Measurements from ENCODE around the gene AKAP6.

AKAP6 gene, protein sequence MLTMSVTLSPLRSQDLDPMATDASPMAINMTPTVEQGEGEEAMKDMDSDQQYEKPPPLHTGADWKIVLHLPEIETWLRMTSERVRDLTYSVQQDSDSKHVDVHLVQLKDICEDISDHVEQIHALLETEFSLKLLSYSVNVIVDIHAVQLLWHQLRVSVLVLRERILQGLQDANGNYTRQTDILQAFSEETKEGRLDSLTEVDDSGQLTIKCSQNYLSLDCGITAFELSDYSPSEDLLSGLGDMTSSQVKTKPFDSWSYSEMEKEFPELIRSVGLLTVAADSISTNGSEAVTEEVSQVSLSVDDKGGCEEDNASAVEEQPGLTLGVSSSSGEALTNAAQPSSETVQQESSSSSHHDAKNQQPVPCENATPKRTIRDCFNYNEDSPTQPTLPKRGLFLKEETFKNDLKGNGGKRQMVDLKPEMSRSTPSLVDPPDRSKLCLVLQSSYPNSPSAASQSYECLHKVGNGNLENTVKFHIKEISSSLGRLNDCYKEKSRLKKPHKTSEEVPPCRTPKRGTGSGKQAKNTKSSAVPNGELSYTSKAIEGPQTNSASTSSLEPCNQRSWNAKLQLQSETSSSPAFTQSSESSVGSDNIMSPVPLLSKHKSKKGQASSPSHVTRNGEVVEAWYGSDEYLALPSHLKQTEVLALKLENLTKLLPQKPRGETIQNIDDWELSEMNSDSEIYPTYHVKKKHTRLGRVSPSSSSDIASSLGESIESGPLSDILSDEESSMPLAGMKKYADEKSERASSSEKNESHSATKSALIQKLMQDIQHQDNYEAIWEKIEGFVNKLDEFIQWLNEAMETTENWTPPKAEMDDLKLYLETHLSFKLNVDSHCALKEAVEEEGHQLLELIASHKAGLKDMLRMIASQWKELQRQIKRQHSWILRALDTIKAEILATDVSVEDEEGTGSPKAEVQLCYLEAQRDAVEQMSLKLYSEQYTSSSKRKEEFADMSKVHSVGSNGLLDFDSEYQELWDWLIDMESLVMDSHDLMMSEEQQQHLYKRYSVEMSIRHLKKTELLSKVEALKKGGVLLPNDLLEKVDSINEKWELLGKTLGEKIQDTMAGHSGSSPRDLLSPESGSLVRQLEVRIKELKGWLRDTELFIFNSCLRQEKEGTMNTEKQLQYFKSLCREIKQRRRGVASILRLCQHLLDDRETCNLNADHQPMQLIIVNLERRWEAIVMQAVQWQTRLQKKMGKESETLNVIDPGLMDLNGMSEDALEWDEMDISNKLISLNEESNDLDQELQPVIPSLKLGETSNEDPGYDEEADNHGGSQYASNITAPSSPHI (N-terminal part only)

DNA sequence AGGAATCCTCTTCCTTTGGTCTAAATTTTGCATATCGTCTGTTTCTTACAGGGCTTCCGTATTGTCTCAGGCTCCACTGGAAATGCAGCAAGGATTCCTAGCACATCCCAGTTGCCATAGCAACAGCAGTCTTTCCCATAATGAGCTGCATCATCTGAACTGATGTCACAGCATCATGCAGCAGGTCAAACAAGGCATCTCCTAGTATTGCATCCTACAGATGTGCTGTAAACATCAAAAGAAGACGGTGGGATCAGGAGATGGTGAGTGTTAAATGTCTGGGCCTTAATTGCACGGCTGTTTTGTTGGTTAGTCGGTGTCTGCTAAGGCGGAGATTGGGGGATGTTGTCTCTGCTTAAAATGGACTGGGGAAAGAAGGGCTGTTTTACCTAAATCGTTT is at the start of gene AKAP6:
Gene AKAP6 (plus strand): TSS at position 153 of the 400 bp plus-strand sequence. CDS start 104,196 bp downstream, outside the sequence.
- DNase-seq = no peak

DNA sequence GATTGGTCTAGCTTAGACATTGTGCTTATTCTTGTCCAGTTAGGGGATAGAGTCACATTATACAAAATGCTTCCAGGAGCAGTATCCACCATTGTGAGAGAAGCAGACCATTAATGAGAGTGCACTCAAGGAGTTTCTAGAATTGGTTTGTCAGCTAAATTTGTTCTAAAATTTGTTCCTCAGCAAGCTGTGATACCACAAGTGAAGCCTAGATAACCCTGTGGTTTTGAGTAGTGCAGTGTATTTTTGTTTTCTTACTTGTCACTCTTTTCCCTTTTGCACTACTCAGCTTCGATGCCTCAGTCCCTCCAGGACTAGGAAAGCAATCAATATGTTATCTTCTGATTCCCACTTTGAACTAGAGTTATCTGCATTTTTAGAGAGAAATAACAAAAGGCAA is 42.5 kb upstream of the AKAP6 start:
- DNase-seq = no peak

DNA sequence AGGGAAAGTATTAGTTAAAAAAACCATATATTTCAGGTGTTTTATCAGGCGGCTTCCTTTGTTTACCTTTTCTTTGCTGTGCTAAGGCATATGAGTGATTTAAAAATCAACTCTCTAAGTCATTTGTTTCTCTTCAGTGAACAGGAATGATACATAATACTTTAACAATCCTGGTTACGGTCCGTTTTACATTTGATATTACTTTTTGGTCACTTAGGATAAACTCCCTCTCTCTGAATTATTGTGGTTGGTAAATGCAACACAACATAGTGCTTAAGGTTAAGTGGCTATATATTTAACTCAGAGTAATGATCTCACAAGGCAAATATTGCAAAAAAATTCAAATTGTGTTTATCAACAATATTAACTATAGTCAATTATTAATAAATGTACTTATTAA is 32.7 kb upstream of the AKAP6 start:
- no peak for DNase-seq

DNA sequence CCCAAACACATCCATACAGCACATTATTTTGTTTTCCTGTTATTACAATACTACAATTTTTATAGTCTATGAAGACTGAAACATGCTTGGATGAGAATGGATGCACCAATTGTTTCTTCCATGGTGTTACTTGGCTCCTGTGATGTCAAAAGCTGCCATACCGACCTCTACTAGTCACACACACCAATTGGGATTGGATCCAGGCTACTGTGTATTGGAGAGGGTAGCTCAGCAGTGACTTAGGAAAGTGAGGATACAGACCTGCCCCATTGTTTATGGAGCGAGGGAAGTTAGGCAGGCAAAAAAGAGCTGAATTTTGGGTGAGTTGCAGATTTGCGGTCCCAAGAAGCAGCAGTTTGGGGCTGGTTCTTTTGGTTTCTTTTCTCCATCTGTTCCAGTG is 30.8 kb upstream of the AKAP6 start:
- no peak for DNase-seq

DNA sequence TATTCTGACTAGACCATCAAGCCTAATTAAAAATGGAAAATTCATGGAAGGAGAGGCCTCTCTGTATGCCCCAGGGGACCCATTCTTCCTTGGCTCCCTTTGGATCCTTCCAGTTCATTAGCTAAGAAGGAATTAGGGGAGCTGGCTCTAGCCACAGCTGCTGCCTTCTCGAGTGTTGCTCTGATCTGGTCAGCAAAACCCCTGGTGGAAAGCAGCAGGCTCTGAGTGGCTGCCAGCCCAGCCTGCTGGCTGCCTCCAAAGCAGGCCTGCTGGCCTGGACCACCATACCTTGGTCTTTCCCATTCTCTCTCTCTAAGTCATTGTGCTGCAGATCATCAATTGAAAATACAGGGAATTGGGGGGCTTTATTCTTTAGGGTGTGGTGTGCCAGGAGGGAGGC is 29.0 kb upstream of the AKAP6 start:
- no peak for DNase-seq

DNA sequence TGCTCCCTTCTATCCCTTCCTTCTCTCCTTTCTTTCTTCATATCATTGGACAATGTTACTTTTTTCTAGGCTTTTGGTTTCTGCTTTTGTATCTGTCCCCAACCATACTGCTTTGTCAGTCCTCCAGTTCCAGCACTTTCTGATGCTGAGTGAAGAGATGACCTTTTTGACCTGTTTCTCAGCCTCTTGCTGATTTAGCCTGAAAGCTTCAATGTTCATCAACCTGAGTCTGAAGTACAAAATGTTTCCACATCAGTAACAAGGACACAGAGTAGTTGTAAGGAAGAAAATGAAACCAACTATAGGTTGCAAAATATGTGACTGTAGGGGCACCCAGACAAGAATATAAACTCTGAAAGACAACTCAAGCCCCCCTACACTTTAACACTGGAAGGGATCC is 25.2 kb upstream of the AKAP6 start:
- no peak for DNase-seq

DNA sequence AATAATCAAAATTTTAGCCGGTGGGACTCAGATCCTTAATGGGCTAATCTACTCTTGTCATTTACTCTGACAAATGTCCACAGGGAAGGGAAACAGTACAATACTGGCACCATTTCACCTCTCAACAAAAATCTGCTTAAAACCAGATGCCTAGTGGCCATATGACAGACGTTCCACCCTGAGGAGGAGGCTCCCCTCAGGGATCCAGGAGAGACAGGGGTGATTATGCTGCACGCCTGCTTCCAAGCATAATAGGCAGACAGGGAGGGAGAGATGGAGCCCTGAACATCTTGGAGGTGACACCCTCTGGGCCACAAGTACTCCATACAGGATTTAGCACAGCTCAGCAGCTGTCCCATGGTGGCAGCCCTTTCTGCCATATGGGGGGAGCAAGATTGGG is 24.8 kb upstream of the AKAP6 start:
- no peak for DNase-seq

DNA sequence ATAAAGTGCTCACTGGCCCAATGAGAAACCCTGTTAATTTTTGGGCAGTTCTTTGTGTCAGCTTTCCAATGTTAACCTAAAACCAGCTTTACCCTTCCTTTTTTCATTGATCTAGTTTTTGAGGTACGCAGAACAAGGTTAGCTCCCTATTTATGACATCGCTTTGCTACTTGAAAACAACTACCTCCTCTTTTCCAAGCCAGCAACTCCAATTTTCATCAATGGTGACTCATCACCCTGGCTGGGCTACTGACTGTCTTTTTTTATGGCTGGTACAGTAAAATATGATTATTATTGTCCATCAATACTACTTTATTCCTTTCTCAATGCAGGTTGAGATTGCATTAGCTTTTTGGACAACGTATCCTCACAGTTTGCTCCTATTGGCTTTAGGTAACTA is 22.5 kb upstream of the AKAP6 start:
- DNase-seq = no peak

DNA sequence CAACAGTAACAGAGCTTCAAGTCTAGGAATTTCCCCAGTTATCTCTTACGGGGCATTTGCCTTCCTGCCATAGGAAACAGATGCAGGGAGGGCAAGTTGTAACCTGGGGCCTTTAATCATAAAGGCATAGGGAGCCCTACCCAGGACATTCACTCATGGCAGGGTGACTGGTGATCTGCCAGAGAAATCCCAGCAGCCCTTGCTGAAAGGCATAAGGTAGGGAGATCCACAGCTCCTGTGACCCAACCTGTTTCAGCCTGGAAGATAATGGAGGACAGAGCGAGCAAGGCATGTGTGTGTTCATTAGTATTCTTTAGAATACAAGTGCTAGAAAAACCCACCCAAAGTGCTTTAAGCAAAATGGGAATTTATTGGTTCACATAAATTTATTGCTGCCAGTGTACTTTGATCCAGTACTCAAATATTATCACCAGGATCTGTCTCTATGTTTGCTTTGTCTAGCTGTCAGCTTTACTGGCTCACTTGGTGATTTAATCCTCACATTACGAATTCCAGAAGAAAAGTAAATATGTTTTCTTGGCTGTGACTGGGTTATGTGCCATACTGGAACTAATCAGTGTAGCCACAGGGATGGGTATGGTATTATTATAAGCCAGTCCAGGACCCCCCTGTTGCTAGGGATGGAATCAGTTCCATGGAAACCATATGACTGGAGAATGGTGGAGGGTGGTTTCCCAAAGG is 21.1 kb upstream of the AKAP6 start:
- no peak for DNase-seq

DNA sequence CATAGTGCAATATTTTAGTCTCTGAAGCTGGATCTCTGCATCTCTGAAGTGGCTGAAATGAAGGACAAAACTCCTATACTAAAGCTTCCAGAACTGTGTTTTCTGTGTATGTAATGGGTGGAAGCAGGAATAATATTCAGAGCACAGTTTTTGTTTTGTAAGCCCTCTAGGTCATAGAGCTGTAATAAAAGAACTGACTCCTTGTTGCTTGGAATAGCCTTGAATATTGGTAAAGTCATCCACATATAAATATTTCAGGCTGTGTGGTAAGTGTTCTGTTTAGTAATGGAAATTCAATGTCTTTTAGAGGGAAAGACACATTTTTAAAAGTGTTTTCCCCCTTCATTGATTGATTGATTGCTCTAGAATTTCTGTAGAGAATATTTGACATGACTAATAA is 18.2 kb upstream of the AKAP6 start:
- no peak for DNase-seq

DNA sequence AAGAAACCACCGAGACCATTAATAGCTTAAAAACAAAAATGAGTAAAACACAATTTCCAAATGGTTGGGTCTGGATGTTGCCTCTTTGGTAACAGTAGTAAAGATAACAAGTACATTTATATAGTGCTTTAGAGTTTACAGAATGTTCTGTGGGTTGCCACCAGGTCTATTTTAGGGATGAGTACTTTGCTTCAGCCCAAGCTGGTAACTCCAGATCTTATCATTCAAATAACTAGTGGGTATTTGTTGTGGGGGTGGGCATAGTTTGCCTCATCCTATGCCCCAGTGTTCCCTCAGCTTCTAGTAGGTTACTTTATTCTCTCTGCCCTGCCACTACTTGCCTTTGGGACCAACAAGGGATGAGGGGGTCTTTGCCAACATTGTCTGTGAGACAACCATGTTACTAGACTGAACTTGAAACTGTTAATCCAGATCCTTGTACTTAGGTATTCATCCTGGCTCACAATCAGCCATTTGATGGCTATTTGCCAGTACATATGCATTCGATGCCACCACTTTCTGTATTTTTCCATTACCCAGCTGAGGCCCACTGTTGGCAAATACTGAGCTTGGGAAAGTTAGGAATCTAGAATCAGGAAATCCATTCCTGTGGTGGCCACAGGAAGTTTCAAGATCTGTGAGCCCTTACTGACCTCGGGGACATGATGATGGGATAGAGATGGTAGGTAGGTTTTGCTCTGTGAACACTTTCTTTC is 17.6 kb upstream of the AKAP6 start:
- DNase-seq = no peak

DNA sequence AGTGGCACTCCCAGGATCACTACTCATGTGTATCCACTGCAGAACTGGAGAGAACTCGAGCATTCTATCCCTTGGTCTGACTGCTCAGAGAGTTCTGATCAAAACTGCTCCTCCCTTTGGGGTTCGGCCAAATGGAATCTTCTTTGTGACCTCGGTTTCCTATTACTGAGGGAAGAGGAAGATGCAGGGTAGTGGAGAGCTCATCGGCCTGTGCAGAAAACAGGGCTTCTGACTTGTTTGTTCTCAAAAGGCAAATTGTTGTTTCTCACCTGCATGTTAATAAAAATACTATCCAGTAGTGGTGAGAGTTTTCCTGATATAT is 17.1 kb upstream of the AKAP6 start:
- DNase-seq = no peak

DNA sequence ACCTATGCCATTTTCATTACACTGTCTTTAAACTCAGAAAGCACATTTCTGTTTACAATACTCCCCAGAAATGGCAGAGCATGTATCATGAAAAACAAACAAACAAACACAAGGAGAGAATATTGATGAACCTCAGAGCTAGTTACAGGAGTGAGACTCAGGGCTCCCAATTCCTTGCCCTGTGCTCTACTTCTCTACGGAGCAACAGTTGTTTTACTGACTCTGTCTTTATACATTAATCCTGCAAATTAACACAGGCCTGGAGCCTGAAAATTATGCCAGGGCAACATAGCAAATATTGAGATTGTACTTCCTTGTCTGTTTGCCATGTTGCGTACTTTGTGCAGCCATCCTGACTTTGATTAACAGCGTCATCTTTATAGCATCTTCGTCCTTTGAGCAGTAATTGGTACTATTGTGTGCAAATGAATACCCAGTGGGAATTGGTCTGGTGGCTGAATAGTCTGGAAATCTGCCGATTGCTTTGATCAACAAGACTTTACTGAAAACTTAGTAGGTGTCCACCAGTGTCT is 15.2 kb upstream of the AKAP6 start:
- DNase-seq = no peak

DNA sequence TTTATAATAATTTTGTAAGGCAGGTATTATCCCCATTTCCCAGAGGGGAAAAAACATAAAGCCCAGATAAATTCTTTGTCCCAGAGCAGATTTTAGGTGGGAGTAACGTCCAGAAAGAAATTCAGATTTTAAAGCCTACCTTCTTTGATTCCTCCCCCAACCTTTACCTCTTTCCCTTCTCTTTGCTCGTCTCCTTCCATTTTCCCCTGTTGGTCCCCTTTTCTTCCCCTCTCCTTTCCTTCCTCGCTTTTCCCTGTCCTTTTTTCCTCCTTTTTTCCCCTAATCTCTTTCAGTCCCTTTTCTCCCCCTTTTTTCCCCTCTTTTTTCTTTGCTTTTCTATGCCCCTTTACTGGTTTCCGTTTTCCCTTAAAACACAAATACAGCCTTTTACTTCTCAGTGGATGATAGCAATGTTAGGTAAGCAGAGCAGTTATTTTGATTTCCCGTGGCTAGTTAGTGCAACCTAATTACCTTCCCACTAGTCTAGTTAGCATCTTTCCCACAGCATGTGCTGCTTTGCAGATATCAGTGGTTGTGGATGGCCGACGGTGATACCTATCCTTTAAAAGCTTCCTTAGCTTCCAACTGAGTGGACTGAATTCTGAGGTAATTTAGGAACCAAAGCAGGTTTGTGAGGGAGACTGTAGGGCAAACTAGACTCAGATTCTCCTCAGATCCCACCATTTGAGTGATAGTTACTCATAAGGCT is 10.9 kb upstream of the AKAP6 start:
- DNase-seq = no peak

DNA sequence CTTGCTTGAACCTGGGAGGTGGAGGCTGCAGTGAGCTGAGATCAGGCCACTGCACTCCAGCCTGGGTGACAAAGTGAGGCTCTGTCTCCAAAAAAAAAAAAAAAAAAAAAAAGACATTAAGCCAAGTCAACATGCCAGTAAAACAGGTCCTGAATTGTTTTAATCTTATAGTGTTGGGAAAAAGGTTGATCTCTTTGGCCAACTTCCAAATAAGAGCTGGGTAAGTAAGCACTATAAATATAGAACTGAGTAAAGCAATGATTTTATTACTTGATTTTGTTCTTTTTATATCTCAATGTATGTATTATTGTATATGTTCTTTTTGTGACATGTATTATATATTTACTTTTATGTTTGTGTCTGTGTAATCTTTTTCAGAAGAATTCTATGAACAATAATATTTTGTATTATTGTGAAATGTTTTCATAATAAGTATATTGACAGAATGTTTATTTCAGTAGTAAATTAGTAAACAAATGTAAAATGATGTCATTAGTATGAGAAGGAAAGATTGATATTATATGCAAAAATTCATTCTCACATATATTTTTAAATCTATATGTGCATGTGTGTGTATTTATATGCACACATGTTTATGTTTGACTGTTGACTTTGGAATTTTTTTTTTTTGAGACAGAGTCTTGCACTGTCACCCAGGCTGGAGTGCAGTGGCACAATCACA is 9.6 kb upstream of the AKAP6 start:
- no peak for DNase-seq

DNA sequence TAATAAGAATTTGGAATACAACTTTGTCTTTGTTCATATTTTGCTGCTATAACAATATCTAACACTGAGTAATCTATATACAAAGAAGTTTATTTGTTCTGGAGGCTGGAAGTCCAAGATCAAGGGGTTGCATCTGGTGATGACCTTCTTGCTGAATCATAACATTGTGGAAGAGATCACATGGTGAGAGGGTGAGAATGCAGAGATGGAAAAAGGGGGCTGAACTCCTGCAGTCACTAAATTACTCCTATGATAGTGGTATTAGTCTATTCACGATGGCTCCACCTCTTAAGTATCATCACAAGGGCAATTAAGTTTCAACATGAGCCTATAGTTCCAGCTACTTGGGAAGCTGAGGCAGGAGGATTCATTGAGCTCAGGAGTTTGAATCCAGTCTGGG is 4.5 kb upstream of the AKAP6 start:
- DNase-seq = no peak

DNA sequence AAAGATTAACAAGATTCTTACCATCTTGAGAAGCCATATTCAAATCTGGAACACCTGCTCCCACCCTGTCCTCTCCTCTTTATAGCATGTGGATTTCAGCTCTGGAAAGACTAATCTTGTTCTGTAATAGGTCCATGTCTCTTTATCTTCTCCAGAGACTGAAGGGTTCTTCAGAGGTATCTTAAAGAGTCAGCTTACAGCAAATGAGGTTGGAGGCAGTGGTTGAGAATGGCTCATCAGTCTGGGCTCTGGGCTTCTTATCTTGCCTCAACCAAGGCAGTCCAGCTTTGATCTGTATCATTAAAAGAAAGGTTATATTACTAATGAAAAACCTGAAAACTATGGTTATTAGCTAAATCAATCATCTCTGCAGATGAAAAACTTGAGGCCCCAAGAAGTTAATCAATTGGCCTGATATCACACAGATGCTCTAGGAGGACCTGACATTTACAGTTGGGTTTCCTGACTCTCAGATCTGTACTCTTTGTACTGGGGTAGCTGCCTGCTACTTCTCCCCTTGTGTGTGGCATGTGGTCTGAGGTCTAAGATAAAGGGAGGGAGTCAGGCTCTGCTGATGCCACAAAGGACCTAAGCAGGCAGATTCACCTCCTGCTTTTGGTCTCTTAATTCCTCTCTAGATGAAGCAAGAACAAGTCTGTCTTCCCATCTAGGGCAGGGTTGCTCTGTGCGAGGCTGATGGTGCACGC is 1.7 kb upstream of the AKAP6 start:
- DNase-seq = no peak

DNA sequence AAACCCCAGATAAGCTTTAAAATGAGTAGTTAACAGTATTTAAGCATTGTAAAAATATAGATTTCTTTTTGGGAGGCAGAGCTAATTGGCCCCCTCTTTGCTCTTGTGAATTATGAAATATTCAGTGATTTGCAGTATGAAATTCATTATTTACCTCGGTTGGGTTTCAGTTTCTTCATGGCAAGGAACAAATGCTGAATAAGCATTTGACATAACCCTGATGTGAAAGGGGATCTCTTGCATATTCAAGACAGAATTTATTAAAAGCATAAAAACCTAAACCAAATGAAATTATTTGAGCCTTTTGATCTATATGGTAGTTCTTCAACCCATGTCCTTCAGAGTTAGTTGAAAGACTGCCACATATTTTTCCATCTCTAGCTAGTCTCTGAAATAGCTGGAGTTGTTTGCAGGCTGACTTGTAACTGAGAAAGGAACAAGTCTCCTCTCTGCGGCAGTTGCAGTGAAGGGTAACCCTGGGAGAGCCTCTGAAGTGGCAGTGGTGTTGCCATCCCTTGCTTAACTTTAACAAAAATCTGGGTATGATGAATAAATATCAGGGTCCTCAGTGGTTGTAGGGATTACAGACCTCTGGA is 690 bp downstream of the AKAP6 start:
- DNase-seq = no peak

DNA sequence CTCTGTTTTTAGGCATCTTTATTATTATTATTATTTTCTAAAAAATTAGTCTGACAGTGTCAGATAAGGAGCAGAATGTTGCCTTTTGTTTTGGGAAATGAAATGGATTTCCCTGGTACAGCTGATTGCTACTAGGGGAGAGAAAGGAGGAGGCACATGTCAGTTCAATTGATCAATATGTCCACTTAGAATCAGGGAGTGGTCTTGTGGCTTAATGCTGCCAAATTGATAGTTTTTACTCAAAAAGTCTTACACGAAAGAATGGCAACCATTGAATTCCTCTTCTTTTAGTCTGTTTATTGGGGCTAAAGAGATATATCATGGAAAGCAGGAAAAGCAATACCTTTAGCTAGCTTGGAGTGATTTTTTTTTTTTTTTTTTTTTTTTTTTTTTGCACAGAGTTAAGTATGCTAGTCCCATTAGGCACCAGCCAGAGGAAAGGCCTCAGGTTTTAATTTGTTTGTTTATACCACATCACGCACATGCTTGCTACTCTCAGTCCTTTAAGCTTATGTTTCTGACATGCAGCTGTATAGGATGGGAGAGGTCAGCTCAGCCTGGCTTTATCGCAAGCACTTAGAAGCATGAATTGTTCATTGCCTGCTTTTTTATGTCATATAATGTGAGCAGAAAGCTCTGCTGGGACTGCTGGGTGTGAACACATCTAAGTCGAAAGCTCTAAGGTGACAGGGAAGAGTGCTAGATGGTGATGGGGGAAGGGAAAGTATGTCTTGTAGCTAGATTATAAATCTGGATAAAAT is 1.4 kb downstream of the AKAP6 start:
- no peak for DNase-seq
